ENCODE data around the gene KRT8.
A peak's percentile ranks its signal among the peaks of the same experiment; 100 is the strongest.

KRT8 gene

DNA sequence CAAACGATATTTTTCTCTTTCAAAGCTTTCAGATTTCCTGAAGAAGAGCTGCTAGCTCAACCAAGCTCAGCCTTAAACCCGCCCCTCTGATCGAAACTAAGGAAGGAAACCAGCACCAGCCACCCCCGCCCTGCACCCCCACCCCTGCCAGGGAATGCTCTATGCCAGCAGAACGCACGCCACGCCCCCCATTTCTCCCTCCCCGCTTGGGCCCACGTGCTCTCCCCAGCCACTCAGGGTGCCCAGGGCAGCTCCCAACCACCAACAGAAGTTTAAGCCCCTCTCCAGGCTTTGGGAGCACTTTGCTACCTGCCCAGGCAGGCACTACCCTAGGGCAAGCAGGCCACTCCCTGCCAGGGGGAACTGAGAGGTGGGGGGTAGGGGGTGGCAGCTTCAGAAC lies 37.2 kb downstream of the KRT8 start:
- Histone ChIP-seq H3K4me3 (replicated peaks; ENCODE audit: insufficient read depth, low read length) (no peak overlapping the region), H3K27ac (replicated peaks) (no peak overlapping the region), H3K27me3 (ENCODE audit: insufficient read depth, poor library complexity, severe bottlenecking) (no peaks in the 10 kb centered on the region)
- TF ChIP-seq GABPA (IDR thresholded peaks at IDR 0.05; ENCODE audit: low read depth) (no peak), POLR2AphosphoS5 (IDR thresholded peaks at IDR 0.05; ENCODE audit: low read depth) (no peak), SPI1 (IDR thresholded peaks at IDR 0.05; ENCODE audit: borderline replicate concordance, low read depth) (no peak)
- TF ChIP-seq, protein P1, sequence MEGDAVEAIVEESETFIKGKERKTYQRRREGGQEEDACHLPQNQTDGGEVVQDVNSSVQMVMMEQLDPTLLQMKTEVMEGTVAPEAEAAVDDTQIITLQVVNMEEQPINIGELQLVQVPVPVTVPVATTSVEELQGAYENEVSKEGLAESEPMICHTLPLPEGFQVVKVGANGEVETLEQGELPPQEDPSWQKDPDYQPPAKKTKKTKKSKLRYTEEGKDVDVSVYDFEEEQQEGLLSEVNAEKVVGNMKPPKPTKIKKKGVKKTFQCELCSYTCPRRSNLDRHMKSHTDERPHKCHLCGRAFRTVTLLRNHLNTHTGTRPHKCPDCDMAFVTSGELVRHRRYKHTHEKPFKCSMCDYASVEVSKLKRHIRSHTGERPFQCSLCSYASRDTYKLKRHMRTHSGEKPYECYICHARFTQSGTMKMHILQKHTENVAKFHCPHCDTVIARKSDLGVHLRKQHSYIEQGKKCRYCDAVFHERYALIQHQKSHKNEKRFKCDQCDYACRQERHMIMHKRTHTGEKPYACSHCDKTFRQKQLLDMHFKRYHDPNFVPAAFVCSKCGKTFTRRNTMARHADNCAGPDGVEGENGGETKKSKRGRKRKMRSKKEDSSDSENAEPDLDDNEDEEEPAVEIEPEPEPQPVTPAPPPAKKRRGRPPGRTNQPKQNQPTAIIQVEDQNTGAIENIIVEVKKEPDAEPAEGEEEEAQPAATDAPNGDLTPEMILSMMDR (IDR thresholded peaks at IDR 0.05; ENCODE audit: insufficient read depth, low read length), result no peak
- TF ChIP-seq, protein P2, sequence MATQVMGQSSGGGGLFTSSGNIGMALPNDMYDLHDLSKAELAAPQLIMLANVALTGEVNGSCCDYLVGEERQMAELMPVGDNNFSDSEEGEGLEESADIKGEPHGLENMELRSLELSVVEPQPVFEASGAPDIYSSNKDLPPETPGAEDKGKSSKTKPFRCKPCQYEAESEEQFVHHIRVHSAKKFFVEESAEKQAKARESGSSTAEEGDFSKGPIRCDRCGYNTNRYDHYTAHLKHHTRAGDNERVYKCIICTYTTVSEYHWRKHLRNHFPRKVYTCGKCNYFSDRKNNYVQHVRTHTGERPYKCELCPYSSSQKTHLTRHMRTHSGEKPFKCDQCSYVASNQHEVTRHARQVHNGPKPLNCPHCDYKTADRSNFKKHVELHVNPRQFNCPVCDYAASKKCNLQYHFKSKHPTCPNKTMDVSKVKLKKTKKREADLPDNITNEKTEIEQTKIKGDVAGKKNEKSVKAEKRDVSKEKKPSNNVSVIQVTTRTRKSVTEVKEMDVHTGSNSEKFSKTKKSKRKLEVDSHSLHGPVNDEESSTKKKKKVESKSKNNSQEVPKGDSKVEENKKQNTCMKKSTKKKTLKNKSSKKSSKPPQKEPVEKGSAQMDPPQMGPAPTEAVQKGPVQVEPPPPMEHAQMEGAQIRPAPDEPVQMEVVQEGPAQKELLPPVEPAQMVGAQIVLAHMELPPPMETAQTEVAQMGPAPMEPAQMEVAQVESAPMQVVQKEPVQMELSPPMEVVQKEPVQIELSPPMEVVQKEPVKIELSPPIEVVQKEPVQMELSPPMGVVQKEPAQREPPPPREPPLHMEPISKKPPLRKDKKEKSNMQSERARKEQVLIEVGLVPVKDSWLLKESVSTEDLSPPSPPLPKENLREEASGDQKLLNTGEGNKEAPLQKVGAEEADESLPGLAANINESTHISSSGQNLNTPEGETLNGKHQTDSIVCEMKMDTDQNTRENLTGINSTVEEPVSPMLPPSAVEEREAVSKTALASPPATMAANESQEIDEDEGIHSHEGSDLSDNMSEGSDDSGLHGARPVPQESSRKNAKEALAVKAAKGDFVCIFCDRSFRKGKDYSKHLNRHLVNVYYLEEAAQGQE (IDR thresholded peaks at IDR 0.05; ENCODE audit: insufficient replicate concordance, low read depth), result no peak
- DNase-seq (ENCODE audit: low read depth in 1 of 2, low spot score in 1 of 2), result no peak

DNA sequence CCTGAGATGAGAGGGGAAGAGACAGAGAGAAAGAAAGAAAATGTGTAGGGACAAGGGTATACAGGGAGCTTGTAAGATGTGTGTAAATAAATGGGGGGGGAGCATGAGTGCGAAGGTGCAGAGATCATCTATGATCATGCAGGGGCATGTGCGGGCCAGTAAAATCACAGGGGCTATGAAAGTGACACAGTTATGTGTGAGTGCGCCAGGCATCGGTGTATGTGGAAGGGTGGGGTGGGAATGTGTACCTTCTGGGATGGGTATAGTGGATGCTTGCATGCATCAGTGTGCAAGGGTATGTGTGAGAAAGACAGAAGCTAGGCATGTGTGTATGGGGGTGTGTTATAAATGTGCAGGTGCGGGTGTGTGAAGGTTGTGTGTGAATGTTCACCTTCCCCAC lies 37.7 kb downstream of the KRT8 start:
- no peak overlapping the region for H3K27ac ChIP-seq (replicated peaks)
- H3K27me3 ChIP-seq (ENCODE audit: insufficient read depth, poor library complexity, severe bottlenecking), result no peaks in the 10 kb centered on the region
- DNase-seq (ENCODE audit: low read depth in 1 of 2, low spot score in 1 of 2), result no peak
- no peak overlapping the region for H3K4me3 ChIP-seq (replicated peaks; ENCODE audit: insufficient read depth, low read length)
- no peak for TF ChIP-seq SPI1 (IDR thresholded peaks at IDR 0.05; ENCODE audit: borderline replicate concordance, low read depth)

DNA sequence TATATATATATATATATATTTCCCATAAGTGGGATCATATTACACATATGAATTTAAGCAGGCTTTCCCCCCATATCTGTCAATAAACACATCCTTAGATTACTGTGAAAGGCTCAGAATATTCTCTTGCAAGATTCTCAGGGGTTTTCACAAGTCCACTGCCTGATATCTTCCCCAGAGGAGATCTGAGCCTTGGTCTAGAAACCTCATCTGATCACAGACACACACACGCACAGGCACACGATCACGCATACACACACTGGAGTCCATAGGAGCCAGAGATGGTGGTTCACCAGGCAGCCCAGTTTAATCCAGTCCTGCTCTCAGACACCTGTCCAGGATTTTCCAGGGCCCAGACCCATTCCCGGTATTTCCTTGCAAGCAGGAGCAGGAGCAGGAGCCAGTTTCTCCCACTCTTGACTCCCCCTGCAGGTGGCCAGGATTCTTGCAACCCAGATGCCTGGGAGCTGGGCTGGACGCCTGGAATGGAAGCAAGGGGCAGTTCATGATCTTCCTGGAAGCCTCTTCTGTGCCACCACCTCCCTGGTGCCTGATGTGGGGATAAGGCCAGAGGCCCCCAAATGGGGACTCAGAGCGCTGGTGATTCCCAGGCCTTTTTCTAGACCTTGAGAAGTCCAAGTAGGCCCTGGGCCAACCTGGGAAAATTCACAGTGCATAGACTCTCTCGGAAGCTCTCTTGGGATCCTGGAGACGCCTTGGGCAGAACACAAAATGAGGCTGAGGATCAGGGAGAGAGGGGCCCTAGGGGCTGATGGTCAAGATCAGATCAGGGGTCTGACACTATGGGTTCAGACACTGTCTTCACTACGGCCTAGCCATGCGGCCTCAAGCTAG lies 39.6 kb downstream of the KRT8 start:
- DNase-seq (ENCODE audit: low read depth in 1 of 2, low spot score in 1 of 2), result peak in 1 of 2 experiments; percentile 16
- Histone ChIP-seq H3K27ac (replicated peaks) (no peak overlapping the region), H3K27me3 (ENCODE audit: insufficient read depth, poor library complexity, severe bottlenecking) (no peaks in the 10 kb centered on the region), H3K4me3 (replicated peaks; ENCODE audit: insufficient read depth, low read length) (no peak overlapping the region)
- no peak for TF ChIP-seq SPI1 (IDR thresholded peaks at IDR 0.05; ENCODE audit: borderline replicate concordance, low read depth)
- TF ChIP-seq, protein P1 (IDR thresholded peaks at IDR 0.05; ENCODE audit: insufficient read depth, low read length), result peak; percentile 59

DNA sequence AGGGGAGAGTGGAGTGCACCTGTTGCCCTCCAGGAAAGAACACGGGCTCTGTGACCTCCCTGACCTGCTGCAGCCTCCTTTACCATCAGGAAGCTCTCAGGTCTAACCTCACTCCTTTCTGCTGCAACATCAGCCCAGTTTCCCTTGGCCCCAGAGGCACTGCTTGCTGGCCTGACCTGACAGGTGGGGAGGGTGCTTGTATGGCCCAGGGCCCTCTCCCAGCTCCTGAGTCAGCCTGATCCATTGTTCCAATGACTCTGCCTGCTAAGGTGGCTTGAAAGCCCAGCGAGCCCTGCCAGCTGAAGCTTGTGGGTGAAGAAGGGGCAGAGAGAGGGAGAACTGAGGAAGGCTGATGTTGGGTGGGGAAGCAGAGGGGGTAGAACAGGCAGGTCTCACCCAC lies 42.9 kb downstream of the KRT8 start:
- Histone ChIP-seq H3K27me3 (ENCODE audit: insufficient read depth, poor library complexity, severe bottlenecking) (no peaks in the 10 kb centered on the region), H3K4me3 (replicated peaks; ENCODE audit: insufficient read depth, low read length) (no peak overlapping the region), H3K27ac (replicated peaks) (no peak overlapping the region)
- DNase-seq (ENCODE audit: low read depth in 1 of 2, low spot score in 1 of 2), result no peak
- TF ChIP-seq POLR2AphosphoS5 (IDR thresholded peaks at IDR 0.05; ENCODE audit: low read depth), result no peak
- TF ChIP-seq, protein P1 (IDR thresholded peaks at IDR 0.05; ENCODE audit: insufficient read depth, low read length), result no peak
- no peak for TF ChIP-seq SPI1 (IDR thresholded peaks at IDR 0.05; ENCODE audit: borderline replicate concordance, low read depth)
- TF ChIP-seq GABPA (IDR thresholded peaks at IDR 0.05; ENCODE audit: low read depth), result no peak
- TF ChIP-seq, protein P2 (IDR thresholded peaks at IDR 0.05; ENCODE audit: insufficient replicate concordance, low read depth), result no peak
